ENCODE data around the gene BBS4.

The BBS4 gene

GRCh38 chr15:72786242-72786641 lies 100.2 kb downstream of the BBS4 start:
- ChIA-PET POLR2A (no interaction called here), CTCF (interaction anchor here (0.5 to 3.4 kb wide), 6 partner anchors 9 to 1088 kb away, joined by 3 to 18 read pairs (median 3); no protein-coding TSS in a partner anchor)
- Histone ChIP-seq H3K36me3 (ENCODE audit: control insufficient read depth in 2 of 2, insufficient read depth in 1 of 2, low read length in 2 of 2) (peaks cover 0 to 3% of the 10 kb centered on the region in 2 experiments; a peak in 1 of 3 replicates), H3K27ac (ENCODE audit: extremely low read depth, low read depth, low read length) (no peak overlapping the region), H3K4me3 (ENCODE audit: low read depth, low read length) (no peak overlapping the region), H3K9me3 (ENCODE audit: control insufficient read depth, insufficient read depth, low read depth, low read length) (no peaks in the 10 kb centered on the region), H3K4me1 (ENCODE audit: control insufficient read depth, insufficient read depth, low read length) (no peaks in the 10 kb centered on the region)
- TF ChIP-seq ZNF623 (tag by site-specific recombination; IDR thresholded peaks at IDR 0.05) (no peak), ZNF701 (tag by site-specific recombination; IDR thresholded peaks at IDR 0.05) (no peak), PATZ1 (tag by site-specific recombination; IDR thresholded peaks at IDR 0.05) (no peak), ZNF571 (tag by site-specific recombination; IDR thresholded peaks at IDR 0.05) (no peak)

GRCh38 chr15:72786676-72787345 lies 100.8 kb downstream of the BBS4 start:
- CTCF ChIA-PET, result interaction anchor here (0.8 to 3.4 kb wide), 4 partner anchors 18 to 454 kb away, joined by 3 to 18 read pairs (median 3); no protein-coding TSS in a partner anchor
- TF ChIP-seq ZNF221 (tag by site-specific recombination; IDR thresholded peaks at IDR 0.05; ENCODE audit: borderline replicate concordance) (no peak), ZNF704 (tag by site-specific recombination; IDR thresholded peaks at IDR 0.05) (no peak), ZNF639 (tag by site-specific recombination; IDR thresholded peaks at IDR 0.05) (no peak), HOXA7 (CRISPR knock-in tag; IDR thresholded peaks at IDR 0.05; ENCODE audit: borderline replicate concordance) (no peak), ZSCAN5A (tag by site-specific recombination; IDR thresholded peaks at IDR 0.05) (no peak), BCL11B (tag by site-specific recombination; IDR thresholded peaks at IDR 0.05; ENCODE audit: low read depth) (no peak), SP3 (tag by site-specific recombination; IDR thresholded peaks at IDR 0.05) (no peak), GLI2 (tag by site-specific recombination; IDR thresholded peaks at IDR 0.05; ENCODE audit: borderline replicate concordance, low read depth) (no peak), ZNF214 (tag by site-specific recombination; IDR thresholded peaks at IDR 0.05; ENCODE audit: borderline replicate concordance) (no peak), HIC1 (tag by site-specific recombination; IDR thresholded peaks at IDR 0.05) (no peak), ZFP69B (tag by site-specific recombination; IDR thresholded peaks at IDR 0.05) (no peak), TCF7L2 (IDR thresholded peaks at IDR 0.05; ENCODE audit: borderline replicate concordance, low read depth, low read length) (no peak)
- POLR2A ChIA-PET, result no interaction called here
- H3K27ac ChIP-seq (ENCODE audit: extremely low read depth, low read depth, low read length), result no peak overlapping the region
- H3K36me3 ChIP-seq (ENCODE audit: control insufficient read depth in 2 of 2, insufficient read depth in 1 of 2, low read length in 2 of 2), result no peaks in the 10 kb centered on the region
- no peak overlapping the region for H3K4me3 ChIP-seq (ENCODE audit: low read depth, low read length)
- H3K9me3 ChIP-seq (ENCODE audit: control insufficient read depth, insufficient read depth, low read depth, low read length), result no peaks in the 10 kb centered on the region
- H3K4me1 ChIP-seq (ENCODE audit: control insufficient read depth, insufficient read depth, low read length), result no peaks in the 10 kb centered on the region
